B cell (primary cell): ENCODE data around the gene ZC3H12C.

ENCODE experiments used
- EZH2 ChIP-seq: IDR thresholded peaks from 2 replicates; pipeline ENCODE4 v1.6.1; 2012; ENCODE audit warnings: borderline replicate concordance, low read depth, mild to moderate bottlenecking, moderate library complexity, low read length; ENCODE audit not compliant: insufficient read depth, poor library complexity, severe bottlenecking
- TF ChIP-seq, protein P1 (sequence below): fragments of 200-600 bp; IDR thresholded peaks from one replicate; pipeline ENCODE4 v1.8.0; 2022; ENCODE audit warnings: antibody characterized with exemption, mild to moderate bottlenecking

DNA sequence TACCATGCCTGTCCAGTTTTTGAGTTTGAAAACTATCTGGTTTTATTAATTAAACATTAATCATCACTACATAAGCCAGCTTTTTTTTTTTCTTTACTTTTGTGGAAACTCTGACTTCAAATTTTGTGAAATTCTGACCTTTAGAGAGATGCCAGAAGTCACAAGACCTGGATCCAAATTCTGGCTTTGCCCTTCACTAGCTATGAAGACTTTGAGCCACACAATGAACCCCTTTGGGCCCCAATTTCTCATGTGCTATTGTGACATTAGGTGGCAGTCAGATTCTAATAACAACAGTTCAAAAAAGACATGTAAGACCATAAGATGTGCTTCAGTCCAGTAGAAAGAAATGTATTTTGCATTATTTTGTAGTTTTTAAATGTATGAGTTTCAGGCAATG lies 60.3 kb downstream of the ZC3H12C start:
- no peak for TF ChIP-seq EZH2
- TF ChIP-seq, protein P1, sequence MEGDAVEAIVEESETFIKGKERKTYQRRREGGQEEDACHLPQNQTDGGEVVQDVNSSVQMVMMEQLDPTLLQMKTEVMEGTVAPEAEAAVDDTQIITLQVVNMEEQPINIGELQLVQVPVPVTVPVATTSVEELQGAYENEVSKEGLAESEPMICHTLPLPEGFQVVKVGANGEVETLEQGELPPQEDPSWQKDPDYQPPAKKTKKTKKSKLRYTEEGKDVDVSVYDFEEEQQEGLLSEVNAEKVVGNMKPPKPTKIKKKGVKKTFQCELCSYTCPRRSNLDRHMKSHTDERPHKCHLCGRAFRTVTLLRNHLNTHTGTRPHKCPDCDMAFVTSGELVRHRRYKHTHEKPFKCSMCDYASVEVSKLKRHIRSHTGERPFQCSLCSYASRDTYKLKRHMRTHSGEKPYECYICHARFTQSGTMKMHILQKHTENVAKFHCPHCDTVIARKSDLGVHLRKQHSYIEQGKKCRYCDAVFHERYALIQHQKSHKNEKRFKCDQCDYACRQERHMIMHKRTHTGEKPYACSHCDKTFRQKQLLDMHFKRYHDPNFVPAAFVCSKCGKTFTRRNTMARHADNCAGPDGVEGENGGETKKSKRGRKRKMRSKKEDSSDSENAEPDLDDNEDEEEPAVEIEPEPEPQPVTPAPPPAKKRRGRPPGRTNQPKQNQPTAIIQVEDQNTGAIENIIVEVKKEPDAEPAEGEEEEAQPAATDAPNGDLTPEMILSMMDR, result no peak
